Measurements from ENCODE around the gene ARL8B. TPM values are rescaled to one million over a fixed set of nuclear protein-coding genes. Genes with fewer than 3 reads are reported as not detected.

Gene ARL8B
- total and polyA plus RNA-seq, 2 experiments from 2014 or later: 26.4 to 41.1 TPM

GRCh38 chr3:5201536-5201935, 79.4 kb downstream of the ARL8B start:
- DNase-seq (ENCODE audit: low read depth in 1 of 2, low spot score in 1 of 2): no peak
- no peak overlapping the region for H3K4me3 ChIP-seq
- H3K4me1 ChIP-seq (ENCODE audit: low read depth): peaks cover 5% of the 10 kb centered on the region
- peaks cover 31% of the 10 kb centered on the region for H3K36me3 ChIP-seq
- no peak overlapping the region for H3K27ac ChIP-seq
- no peaks in the 10 kb centered on the region for H3K9me3 ChIP-seq (ENCODE audit: low read depth)
- TF ChIP-seq, protein P1, sequence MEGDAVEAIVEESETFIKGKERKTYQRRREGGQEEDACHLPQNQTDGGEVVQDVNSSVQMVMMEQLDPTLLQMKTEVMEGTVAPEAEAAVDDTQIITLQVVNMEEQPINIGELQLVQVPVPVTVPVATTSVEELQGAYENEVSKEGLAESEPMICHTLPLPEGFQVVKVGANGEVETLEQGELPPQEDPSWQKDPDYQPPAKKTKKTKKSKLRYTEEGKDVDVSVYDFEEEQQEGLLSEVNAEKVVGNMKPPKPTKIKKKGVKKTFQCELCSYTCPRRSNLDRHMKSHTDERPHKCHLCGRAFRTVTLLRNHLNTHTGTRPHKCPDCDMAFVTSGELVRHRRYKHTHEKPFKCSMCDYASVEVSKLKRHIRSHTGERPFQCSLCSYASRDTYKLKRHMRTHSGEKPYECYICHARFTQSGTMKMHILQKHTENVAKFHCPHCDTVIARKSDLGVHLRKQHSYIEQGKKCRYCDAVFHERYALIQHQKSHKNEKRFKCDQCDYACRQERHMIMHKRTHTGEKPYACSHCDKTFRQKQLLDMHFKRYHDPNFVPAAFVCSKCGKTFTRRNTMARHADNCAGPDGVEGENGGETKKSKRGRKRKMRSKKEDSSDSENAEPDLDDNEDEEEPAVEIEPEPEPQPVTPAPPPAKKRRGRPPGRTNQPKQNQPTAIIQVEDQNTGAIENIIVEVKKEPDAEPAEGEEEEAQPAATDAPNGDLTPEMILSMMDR (IDR thresholded peaks at IDR 0.05; ENCODE audit: low read depth, low read length): no peak
- no peaks in the 10 kb centered on the region for H3K27me3 ChIP-seq

DNA sequence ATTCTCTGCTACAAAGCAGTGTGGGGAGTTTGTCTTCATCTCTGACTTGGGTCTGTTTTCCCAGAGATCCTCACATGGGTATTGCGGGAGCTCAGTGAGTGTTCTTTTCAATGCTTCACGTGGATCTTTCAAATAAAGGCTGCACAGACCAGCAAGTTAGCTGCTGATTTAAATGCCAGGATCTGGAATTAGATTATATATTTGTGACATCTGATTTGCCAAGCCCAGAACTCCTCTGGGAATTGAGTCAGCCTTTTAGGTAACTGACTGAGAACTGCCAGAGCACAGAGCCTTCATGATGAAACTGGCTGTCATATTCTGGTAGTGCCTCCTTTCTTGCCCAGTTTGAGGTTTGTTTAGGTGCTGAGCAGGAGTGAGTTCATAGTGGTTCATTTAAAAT, 80.1 kb downstream of the ARL8B start:
- Histone ChIP-seq H3K9me3 (ENCODE audit: low read depth) (no peaks in the 10 kb centered on the region), H3K27me3 (no peaks in the 10 kb centered on the region), H3K27ac (no peak overlapping the region), H3K4me3 (no peak overlapping the region), H3K36me3 (peaks cover 36% of the 10 kb centered on the region), H3K4me1 (ENCODE audit: low read depth) (peaks cover 5% of the 10 kb centered on the region)
- DNase-seq (ENCODE audit: low read depth in 1 of 2, low spot score in 1 of 2): peak in 1 of 2 donors; percentile 35
- TF ChIP-seq, protein P1 (IDR thresholded peaks at IDR 0.05; ENCODE audit: low read depth, low read length): no peak

- no peak for DNase-seq (ENCODE audit: low read depth in 1 of 2, low spot score in 1 of 2)
- H3K9me3 ChIP-seq (ENCODE audit: low read depth): no peaks in the 10 kb centered on the region
These were observed 83.3 kb downstream of the ARL8B start for GRCh38 chr3:5205165-5205941.

DNA sequence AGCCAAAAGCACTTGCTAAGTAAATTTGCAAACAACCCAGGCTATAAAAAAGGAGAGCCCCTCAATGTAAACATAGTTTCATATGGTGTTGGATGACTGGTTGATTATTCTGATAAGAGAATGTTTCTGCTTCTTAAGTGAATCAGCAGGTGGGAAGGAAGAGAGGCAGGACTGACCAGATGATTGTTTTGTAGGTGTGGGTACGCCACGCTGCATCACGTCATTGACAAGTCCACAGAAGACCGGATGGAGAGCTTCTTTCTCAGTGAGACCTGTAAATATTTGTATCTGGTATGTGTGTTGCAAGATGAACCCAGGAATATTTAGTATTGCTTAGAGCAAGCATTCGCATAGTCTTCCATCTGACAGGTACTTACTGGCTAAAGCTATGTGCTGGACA, 88.8 kb downstream of the ARL8B start:
- DNase-seq (ENCODE audit: low read depth in 1 of 2, low spot score in 1 of 2): no peak
- Histone ChIP-seq H3K36me3 (peaks cover 60% of the 10 kb centered on the region), H3K9me3 (ENCODE audit: low read depth) (no peaks in the 10 kb centered on the region)

More at GRCh38 chr3:5205165-5205941, 83.3 kb downstream of the ARL8B start:
- Histone ChIP-seq H3K4me1 (ENCODE audit: low read depth) (peaks cover 5% of the 10 kb centered on the region), H3K4me3 (no peak overlapping the region), H3K36me3 (peaks cover 55% of the 10 kb centered on the region), H3K27me3 (no peaks in the 10 kb centered on the region), H3K27ac (peak overlapping the region; percentile 83)
- TF ChIP-seq, protein P1 (IDR thresholded peaks at IDR 0.05; ENCODE audit: low read depth, low read length): no peak

GRCh38 chr3:5212628-5213573, 90.8 kb downstream of the ARL8B start:
- H3K27me3 ChIP-seq: no peaks in the 10 kb centered on the region
- H3K36me3 ChIP-seq: peaks cover 55% of the 10 kb centered on the region
- no peaks in the 10 kb centered on the region for H3K4me1 ChIP-seq (ENCODE audit: low read depth)
- no peak overlapping the region for H3K27ac ChIP-seq
- H3K9me3 ChIP-seq (ENCODE audit: low read depth): no peaks in the 10 kb centered on the region
- H3K4me3 ChIP-seq: no peak overlapping the region
- DNase-seq (ENCODE audit: low read depth in 1 of 2, low spot score in 1 of 2): no peak
- TF ChIP-seq, protein P1 (IDR thresholded peaks at IDR 0.05; ENCODE audit: low read depth, low read length): no peak

More for the DNA sequence above, 88.8 kb downstream of the ARL8B start:
- no peaks in the 10 kb centered on the region for H3K27me3 ChIP-seq
- H3K27ac ChIP-seq: no peak overlapping the region
- no peak overlapping the region for H3K4me3 ChIP-seq
- no peaks in the 10 kb centered on the region for H3K4me1 ChIP-seq (ENCODE audit: low read depth)
- TF ChIP-seq, protein P1 (IDR thresholded peaks at IDR 0.05; ENCODE audit: low read depth, low read length): no peak

Data from cardiac muscle cell (in vitro differentiated cells and primary cell).